Uterus (tissue), 2 donors: ENCODE measurements around the gene TTC39B.

Experiments used
- CTCF ChIP-seq, 4 experiments: fragments of 200-600 bp in 2 of 4; fragments of 450-650 bp in 2 of 4; sonication (generic) in 2 of 4; IDR thresholded peaks; one replicate each; pipeline ENCODE4 v1.5.1; 2016 to 2019; ENCODE audit warnings: antibody characterized with exemption in 4 of 4, mild to moderate bottlenecking in 2 of 4, moderate library complexity in 1 of 4
- POLR2A ChIP-seq, 2 donors: fragments of 450-650 bp; IDR thresholded peaks; one replicate each; pipeline ENCODE4 v1.6.1; 2016; ENCODE audit warnings: antibody characterized with exemption in 2 of 2, mild to moderate bottlenecking in 1 of 2, moderate library complexity in 1 of 2

DNA sequence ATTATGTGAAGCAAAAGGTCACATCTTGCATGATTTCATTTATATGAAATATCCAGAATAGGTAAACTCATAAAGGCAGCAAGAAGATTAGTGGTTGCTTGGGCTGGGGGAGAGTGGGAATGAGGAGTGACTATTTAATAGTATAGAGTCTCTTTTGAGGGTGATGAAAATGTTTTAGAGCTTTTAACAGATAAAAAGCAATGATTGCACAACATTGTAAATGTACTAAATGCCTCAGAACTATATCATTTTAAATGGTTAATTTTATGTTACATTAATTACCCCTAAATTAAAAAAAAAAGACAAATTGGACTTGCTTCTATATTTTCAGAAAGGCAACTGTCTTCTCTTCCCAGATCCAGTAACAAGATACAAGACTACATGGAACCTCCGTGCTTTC lies 21.9 kb upstream of the TTC39B start:
- TF ChIP-seq CTCF (IDR thresholded peaks at IDR 0.05) (no peak), POLR2A (IDR thresholded peaks at IDR 0.05) (no peak)
